HepG2 (cell line): Measurements from ENCODE around the gene KLF6. TPM values are rescaled to one million over a fixed set of nuclear protein-coding genes. Genes with fewer than 3 reads are reported as not detected.
A peak's percentile ranks its signal among the peaks of the same experiment; 100 is the strongest.

Experiments used
- FOXA1 ChIP-seq, 2 experiments: fragments of 450-650 bp in 1 of 2; sonication (generic) in 1 of 2; formaldehyde crosslinking in 1 of 2; IDR thresholded peaks; 2 replicates each; pipeline versions ENCODE4 v1.4.0 to v1.6.1; 2016 to 2020; ENCODE audit warnings: missing genetic modification reagents in 1 of 2
- FOXP4 ChIP-seq: sonication (generic); formaldehyde crosslinking; IDR thresholded peaks from 2 replicates; pipeline ENCODE4 v1.4.0; 2020; ENCODE audit warnings: missing genetic modification reagents
- MED1 ChIP-seq: sonication (generic); formaldehyde crosslinking; IDR thresholded peaks from 2 replicates; pipeline ENCODE4 v1.4.0; 2020; ENCODE audit warnings: missing genetic modification reagents
- MYC ChIP-seq: sonication (generic); formaldehyde crosslinking; IDR thresholded peaks from 2 replicates; pipeline ENCODE4 v1.9.0; 2021; ENCODE audit warnings: missing genetic modification reagents, borderline replicate concordance
- NFAT5 ChIP-seq: sonication (generic); formaldehyde crosslinking; IDR thresholded peaks from 2 replicates; pipeline ENCODE4 v1.4.0; 2020; ENCODE audit warnings: missing genetic modification reagents
- PREB ChIP-seq: sonication (generic); formaldehyde crosslinking; IDR thresholded peaks from 2 replicates; pipeline ENCODE4 v1.4.0; 2020; ENCODE audit warnings: missing genetic modification reagents
- SMAD3 ChIP-seq: sonication (generic); formaldehyde crosslinking; IDR thresholded peaks from 2 replicates; pipeline ENCODE4 v1.4.0; 2020; ENCODE audit warnings: missing genetic modification reagents
- ZBTB20 ChIP-seq: sonication (generic); formaldehyde crosslinking; IDR thresholded peaks from 2 replicates; pipeline ENCODE4 v1.8.1; 2023; ENCODE audit warnings: missing genetic modification reagents, low read depth, mild to moderate bottlenecking, borderline replicate concordance
- ZKSCAN8 ChIP-seq: IDR thresholded peaks from 2 replicates; pipeline ENCODE4 v1.6.1; 2016; ENCODE audit warnings: borderline replicate concordance, missing genetic modification reagents, missing compliant biosample characterization
- ZNF280B ChIP-seq: sonication (generic); formaldehyde crosslinking; IDR thresholded peaks from 2 replicates; pipeline ENCODE4 v1.5.0; 2020; ENCODE audit warnings: missing genetic modification reagents, mild to moderate bottlenecking, borderline replicate concordance
- ZNF335 ChIP-seq: sonication (generic); formaldehyde crosslinking; IDR thresholded peaks from 2 replicates; pipeline ENCODE4 v1.4.0; 2020; ENCODE audit warnings: missing genetic modification reagents
- ZXDC ChIP-seq: sonication (generic); formaldehyde crosslinking; IDR thresholded peaks from 2 replicates; pipeline ENCODE4 v1.5.0; 2020; ENCODE audit warnings: mild to moderate bottlenecking, missing genetic modification reagents
- polyA plus RNA-seq, 8 experiments: library from polyadenylated mRNA; depleted of rRNA in 3 of 8; stranded (reverse) in 7 of 8; unstranded in 1 of 8; fragments of >200 nt; fragmentation: Illumina TruSeq in 4 of 8; extraction: Trizol in 4 of 8; gene quantifications; 2 replicates each; pipeline versions ENCODE4 v1.2.1 to v1.2.3, GENCODE V29; 2011 to 2016; ENCODE audit warnings: low read depth in 4 of 8, missing spikeins in 1 of 8, mixed read lengths in 1 of 8; ENCODE audit not compliant: insufficient read depth in 1 of 8
- total RNA-seq, 5 experiments: library from RNA; depleted of rRNA; stranded (reverse); fragments of >200 nt; fragmentation: Illumina TruSeq; extraction: Trizol; gene quantifications; 2 replicates each; pipeline ENCODE4 v1.2.3, GENCODE V29; 2016; ENCODE audit warnings: low read depth in 1 of 5

The KLF6 gene
- total and polyA plus RNA-seq, 2 of the 13 experiments (the other 11 are each of a cell fraction or from before 2014, with no cell fraction given): 27.0 to 71.9 TPM

GRCh38 chr10:3766046-3766756, 18.8 kb downstream of the KLF6 start (continued):
- TF ChIP-seq PREB (CRISPR knock-in tag) (no peak), ZNF335 (CRISPR knock-in tag) (peak; percentile 51; the same call in 1 of the 2 replicates), SMAD3 (0 out of 2 replicates have a peak, but pooled peaks have one; percentile 49), MYC (peak; percentile 25; the same call in 1 of the 2 replicates), ZNF280B (CRISPR knock-in tag) (no peak), ZBTB20 (peak; percentile 65; the same call in 1 of the 2 replicates), ZXDC (CRISPR knock-in tag) (no peak), MED1 (CRISPR knock-in tag) (peak; percentile 93), ZKSCAN8 (0 out of 2 replicates have a peak, but pooled peaks have one; percentile 28), FOXA1 (IDR thresholded peaks at IDR 0.05) (no peak), FOXA1 (CRISPR knock-in tag; IDR thresholded peaks at IDR 0.05) (peak; percentile 28; the same call in 1 of the 2 replicates), NFAT5 (CRISPR knock-in tag) (no peak), FOXP4 (peak; percentile 73)
